Duodenal mucosa (tissue), 2 donors: Measurements from ENCODE around the gene CRB1.

Experiments
- H3K27ac ChIP-seq: one replicate; pipeline ENCODE4 v1.7.0; 2013; ENCODE audit warnings: low read depth, low read length
- H3K27me3 ChIP-seq, 2 donors: one replicate each; pipeline ENCODE4 v1.7.0; 2013; ENCODE audit warnings: low read length in 2 of 2, control low read depth in 1 of 2; ENCODE audit not compliant: insufficient read depth in 2 of 2, control insufficient read depth in 1 of 2
- H3K36me3 ChIP-seq, 2 donors: one replicate each; pipeline ENCODE4 v1.7.0; 2013; ENCODE audit warnings: low read length in 2 of 2, control low read depth in 1 of 2; ENCODE audit not compliant: insufficient read depth in 2 of 2, control insufficient read depth in 1 of 2
- H3K4me1 ChIP-seq, 2 donors: one replicate each; pipeline ENCODE4 v1.7.0; 2013; ENCODE audit warnings: low read length in 2 of 2, control low read depth in 1 of 2; ENCODE audit not compliant: insufficient read depth in 2 of 2, control insufficient read depth in 1 of 2
- H3K4me3 ChIP-seq, 2 donors: one replicate each; pipeline ENCODE4 v1.7.0; 2013; ENCODE audit warnings: low read length in 2 of 2, low read depth in 1 of 2
- H3K9ac ChIP-seq, 2 donors: one replicate each; pipeline ENCODE4 v1.7.0; 2013; ENCODE audit warnings: low read length in 2 of 2, low read depth in 1 of 2
- H3K9me3 ChIP-seq, 2 donors: one replicate each; pipeline ENCODE4 v1.7.0; 2013; ENCODE audit warnings: low read length in 2 of 2, control low read depth in 1 of 2; ENCODE audit not compliant: control insufficient read depth in 1 of 2

The CRB1 gene

GRCh38 chr1:197287863-197288262, 19.8 kb downstream of the CRB1 start:
- no peak overlapping the region for H3K4me3 ChIP-seq
- H3K4me1 ChIP-seq, result no peaks in the 10 kb centered on the region
- H3K27me3 ChIP-seq, result no peaks in the 10 kb centered on the region
- H3K9ac ChIP-seq, result no peak overlapping the region
- H3K27ac ChIP-seq, result no peak overlapping the region
- no peaks in the 10 kb centered on the region for H3K36me3 ChIP-seq
- H3K9me3 ChIP-seq, result no peaks in the 10 kb centered on the region

GRCh38 chr1:197302775-197303174, 34.7 kb downstream of the CRB1 start:
- H3K4me1 ChIP-seq, result no peaks in the 10 kb centered on the region
- no peaks in the 10 kb centered on the region for H3K9me3 ChIP-seq
- no peak overlapping the region for H3K9ac ChIP-seq
- H3K27me3 ChIP-seq, result no peaks in the 10 kb centered on the region
- H3K36me3 ChIP-seq, result no peaks in the 10 kb centered on the region
- no peak overlapping the region for H3K4me3 ChIP-seq
- no peak overlapping the region for H3K27ac ChIP-seq

DNA sequence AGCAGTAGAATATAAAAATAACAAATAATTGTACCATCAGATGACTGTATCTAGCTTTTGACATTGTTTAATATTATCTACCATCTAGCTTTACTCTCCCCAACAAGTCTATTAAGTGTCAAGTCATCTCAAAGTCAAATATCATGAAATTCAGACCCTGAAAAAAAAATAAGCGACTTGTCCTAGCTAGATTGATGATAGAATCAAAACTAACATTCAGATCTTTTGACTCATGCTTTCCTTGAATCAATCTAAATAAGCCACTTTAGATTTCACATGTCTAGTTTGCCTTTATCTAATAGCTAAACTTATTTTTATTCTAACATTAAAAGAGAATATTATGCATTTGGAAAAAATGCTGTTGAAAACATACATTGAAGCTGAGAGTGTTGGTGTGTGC, 35.4 kb downstream of the CRB1 start:
- Histone ChIP-seq H3K4me3 (no peak overlapping the region), H3K9ac (no peak overlapping the region), H3K9me3 (peaks cover 0 to 2% of the 10 kb centered on the region in 2 donors), H3K27me3 (no peaks in the 10 kb centered on the region), H3K36me3 (no peaks in the 10 kb centered on the region), H3K4me1 (no peaks in the 10 kb centered on the region), H3K27ac (no peak overlapping the region)

DNA sequence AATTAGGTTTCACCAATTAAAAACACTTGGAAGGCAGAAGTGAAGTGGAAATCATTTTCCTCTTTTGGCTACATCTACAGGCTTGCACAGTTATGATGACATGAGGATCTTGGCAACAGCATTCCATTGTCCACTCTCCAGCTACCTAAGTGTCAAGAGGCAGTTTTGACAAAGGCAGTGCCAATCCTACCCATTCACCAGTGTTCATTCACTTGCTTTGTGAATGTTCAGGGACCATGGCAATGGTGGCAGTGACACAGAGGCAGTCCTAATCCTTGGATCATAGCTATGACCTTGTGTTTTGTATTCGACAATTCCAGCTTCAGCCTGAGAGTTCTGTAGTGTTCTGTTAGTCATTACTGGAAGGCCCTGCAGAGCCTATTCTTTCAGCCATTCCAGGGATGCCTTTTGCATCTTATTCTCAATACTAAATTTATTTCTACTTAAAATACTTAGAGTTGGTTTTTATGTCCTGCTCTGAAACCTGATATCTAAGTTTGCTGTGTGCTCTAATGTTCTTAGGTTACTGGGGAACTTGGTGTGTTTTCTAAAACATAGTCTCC, 36.7 kb downstream of the CRB1 start:
- Histone ChIP-seq H3K4me3 (no peak overlapping the region), H3K9ac (no peak overlapping the region), H3K4me1 (no peaks in the 10 kb centered on the region), H3K36me3 (no peaks in the 10 kb centered on the region), H3K27me3 (no peaks in the 10 kb centered on the region), H3K27ac (no peak overlapping the region), H3K9me3 (peaks cover 0 to 2% of the 10 kb centered on the region in 2 donors)

DNA sequence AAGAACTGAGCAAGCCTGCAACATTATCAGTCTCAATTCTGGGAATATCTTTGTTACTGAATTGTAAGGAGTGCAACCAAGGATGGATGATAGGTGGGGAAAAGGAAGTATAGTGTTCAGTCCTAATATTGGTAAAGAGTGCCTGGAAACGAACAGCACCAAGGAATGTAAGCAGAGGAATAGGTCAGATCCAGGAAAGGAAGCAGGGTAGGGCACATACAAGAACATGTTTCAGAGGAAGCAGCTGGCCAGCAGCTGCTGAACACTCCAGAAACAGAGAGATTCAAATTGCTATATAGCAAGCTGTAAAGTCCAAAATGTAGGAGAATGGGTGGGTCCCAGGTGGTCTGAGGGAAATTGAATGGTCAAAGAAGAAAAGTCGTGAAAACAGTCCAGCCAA, 37.9 kb downstream of the CRB1 start:
- Histone ChIP-seq H3K27ac (no peak overlapping the region), H3K4me1 (no peaks in the 10 kb centered on the region), H3K4me3 (no peak overlapping the region), H3K9me3 (peaks cover 0 to 2% of the 10 kb centered on the region in 2 donors), H3K9ac (no peak overlapping the region), H3K36me3 (no peaks in the 10 kb centered on the region), H3K27me3 (no peaks in the 10 kb centered on the region)

- Histone ChIP-seq H3K4me1 (no peaks in the 10 kb centered on the region), H3K36me3 (no peaks in the 10 kb centered on the region), H3K27ac (no peak overlapping the region), H3K9me3 (peaks cover 0 to 2% of the 10 kb centered on the region in 2 donors), H3K9ac (no peak overlapping the region), H3K4me3 (no peak overlapping the region), H3K27me3 (no peaks in the 10 kb centered on the region)
Observed at GRCh38 chr1:197306381-197307062, 38.5 kb downstream of the CRB1 start.

- Histone ChIP-seq H3K9me3 (peaks cover 0 to 2% of the 10 kb centered on the region in 2 donors), H3K27ac (no peak overlapping the region), H3K9ac (no peak overlapping the region), H3K4me3 (no peak overlapping the region), H3K4me1 (no peaks in the 10 kb centered on the region), H3K27me3 (no peaks in the 10 kb centered on the region), H3K36me3 (no peaks in the 10 kb centered on the region)
Observed at GRCh38 chr1:197307136-197307535, 39.1 kb downstream of the CRB1 start.

- Histone ChIP-seq H3K9ac (no peak overlapping the region), H3K27me3 (no peaks in the 10 kb centered on the region)
Observed at GRCh38 chr1:197307551-197307950, 39.5 kb downstream of the CRB1 start.

GRCh38 chr1:197311081-197311480, 43.0 kb downstream of the CRB1 start:
- Histone ChIP-seq H3K27ac (no peak overlapping the region), H3K4me3 (no peak overlapping the region), H3K9ac (no peak overlapping the region), H3K9me3 (peaks cover 0 to 2% of the 10 kb centered on the region in 2 donors), H3K36me3 (no peaks in the 10 kb centered on the region), H3K4me1 (no peaks in the 10 kb centered on the region), H3K27me3 (no peaks in the 10 kb centered on the region)

More at GRCh38 chr1:197307551-197307950, 39.5 kb downstream of the CRB1 start:
- H3K36me3 ChIP-seq, result no peaks in the 10 kb centered on the region
- peaks cover 0 to 2% of the 10 kb centered on the region in 2 donors for H3K9me3 ChIP-seq
- H3K4me3 ChIP-seq, result no peak overlapping the region
- H3K27ac ChIP-seq, result no peak overlapping the region
- H3K4me1 ChIP-seq, result no peaks in the 10 kb centered on the region

- no peak overlapping the region for H3K4me3 ChIP-seq
- no peaks in the 10 kb centered on the region for H3K36me3 ChIP-seq
- H3K27ac ChIP-seq, result no peak overlapping the region
Observed at GRCh38 chr1:197312163-197312562, 44.1 kb downstream of the CRB1 start.

More at GRCh38 chr1:197312163-197312562, 44.1 kb downstream of the CRB1 start:
- no peaks in the 10 kb centered on the region for H3K4me1 ChIP-seq
- peaks cover 0 to 2% of the 10 kb centered on the region in 2 donors for H3K9me3 ChIP-seq
- H3K27me3 ChIP-seq, result no peaks in the 10 kb centered on the region
- H3K9ac ChIP-seq, result no peak overlapping the region
